ENCODE results near the gene C5orf47. TPM values are rescaled to one million over a fixed set of nuclear protein-coding genes. Genes with fewer than 3 reads are reported as not detected.

C5orf47 gene
- polyA plus RNA-seq, 2 of the 4 experiments (the other 2 are of a cell fraction): 0.13 TPM; not detected in 1

GRCh38 chr5:173960986-173961385 is 28.0 kb upstream of the C5orf47 start:
- Histone ChIP-seq H3K9me3 (no peaks in the 10 kb centered on the region), H3K27ac (peak overlapping the region in 1 of 2 experiments; percentile 11; a peak in 1 of 6 replicates), H3K4me1 (peaks cover 21% of the 10 kb centered on the region), H3K4me3 (no peak overlapping the region), H3K4me2 (no peak overlapping the region)
- no peak for DNase-seq (ENCODE audit: low read depth in 1 of 2, low spot score in 1 of 2)
- ChIA-PET CTCF (interaction anchor here (0.7 to 3.2 kb wide), 2 partner anchors 342 to 1465 kb away, joined by 3 to 12 read pairs; no protein-coding TSS in a partner anchor), POLR2A (no interaction called here)
- FAIRE-seq: no peak
- TF ChIP-seq, protein P1, sequence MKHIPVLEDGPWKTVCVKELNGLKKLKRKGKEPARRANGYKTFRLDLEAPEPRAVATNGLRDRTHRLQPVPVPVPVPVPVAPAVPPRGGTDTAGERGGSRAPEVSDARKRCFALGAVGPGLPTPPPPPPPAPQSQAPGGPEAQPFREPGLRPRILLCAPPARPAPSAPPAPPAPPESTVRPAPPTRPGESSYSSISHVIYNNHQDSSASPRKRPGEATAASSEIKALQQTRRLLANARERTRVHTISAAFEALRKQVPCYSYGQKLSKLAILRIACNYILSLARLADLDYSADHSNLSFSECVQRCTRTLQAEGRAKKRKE (CRISPR knock-in tag; IDR thresholded peaks at IDR 0.05; ENCODE audit: low read depth): no peak
- TF ChIP-seq MAZ (IDR thresholded peaks at IDR 0.05; ENCODE audit: borderline replicate concordance, low read depth, low read length): no peak
- TF ChIP-seq NPAS2 (CRISPR knock-in tag; IDR thresholded peaks at IDR 0.05; ENCODE audit: borderline replicate concordance): no peak
- no peak for TF ChIP-seq SMC3 (IDR thresholded peaks at IDR 0.05)
- no peak for TF ChIP-seq BHLHE40 (IDR thresholded peaks at IDR 0.05; ENCODE audit: low read depth, low read length)
- TF ChIP-seq ZSCAN20 (CRISPR knock-in tag; IDR thresholded peaks at IDR 0.05): no peak
- no peak for TF ChIP-seq EHMT2 (IDR thresholded peaks at IDR 0.05; ENCODE audit: low read depth)
- no peak for TF ChIP-seq RCOR1 (IDR thresholded peaks at IDR 0.05; ENCODE audit: low read depth, low read length)
- TF ChIP-seq EHF (CRISPR knock-in tag; IDR thresholded peaks at IDR 0.05): no peak
- TF ChIP-seq REST (IDR thresholded peaks at IDR 0.05): no peak
- no peak for ATAC-seq
- 39% methylated on average over 2 of the region's 2 CpGs for WGBS (ENCODE audit: missing lambda C conversion rate)

DNA sequence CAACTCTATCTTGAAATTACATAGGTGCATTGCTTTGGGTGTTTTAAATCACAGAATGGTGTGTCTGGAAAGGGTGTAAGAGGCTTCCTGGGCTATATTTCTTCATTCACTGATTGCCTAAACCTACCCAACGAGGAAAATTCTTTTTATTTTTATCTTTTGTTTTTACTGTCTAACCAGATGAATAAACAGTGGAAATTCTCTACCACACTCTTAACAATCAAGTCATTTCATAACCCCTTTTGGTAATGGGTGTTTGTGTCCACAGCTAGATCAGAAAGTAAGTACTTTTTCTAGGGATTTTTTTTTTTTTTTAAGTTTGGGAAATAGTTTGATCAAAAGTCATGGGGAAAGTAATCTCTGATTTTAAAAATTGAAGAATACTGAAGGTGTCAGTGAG is 27.6 kb upstream of the C5orf47 start:
- DNase-seq (ENCODE audit: low read depth in 1 of 2, low spot score in 1 of 2) (no peak), FAIRE-seq (peak; percentile 39), ATAC-seq (no peak)
- Histone ChIP-seq H3K4me1 (peaks cover 21% of the 10 kb centered on the region), H3K4me3 (no peak overlapping the region), H3K4me2 (no peak overlapping the region), H3K27ac (peak overlapping the region in 1 of 2 experiments; percentile 11; a peak in 1 of 6 replicates), H3K9me3 (no peaks in the 10 kb centered on the region)
- TF ChIP-seq HMGXB4 (CRISPR knock-in tag; IDR thresholded peaks at IDR 0.05; ENCODE audit: borderline replicate concordance): no peak
- no peak for TF ChIP-seq GATA3 (IDR thresholded peaks at IDR 0.05; ENCODE audit: borderline replicate concordance)
- 50% methylated on average over 1 of the region's 1 CpG for WGBS (ENCODE audit: missing lambda C conversion rate)
- CTCF ChIA-PET: interaction anchor here (0.7 to 3.2 kb wide), 3 partner anchors 11 to 1466 kb away, joined by 3 to 19 read pairs (median 12); no protein-coding TSS in a partner anchor
- POLR2A ChIA-PET: no interaction called here

DNA sequence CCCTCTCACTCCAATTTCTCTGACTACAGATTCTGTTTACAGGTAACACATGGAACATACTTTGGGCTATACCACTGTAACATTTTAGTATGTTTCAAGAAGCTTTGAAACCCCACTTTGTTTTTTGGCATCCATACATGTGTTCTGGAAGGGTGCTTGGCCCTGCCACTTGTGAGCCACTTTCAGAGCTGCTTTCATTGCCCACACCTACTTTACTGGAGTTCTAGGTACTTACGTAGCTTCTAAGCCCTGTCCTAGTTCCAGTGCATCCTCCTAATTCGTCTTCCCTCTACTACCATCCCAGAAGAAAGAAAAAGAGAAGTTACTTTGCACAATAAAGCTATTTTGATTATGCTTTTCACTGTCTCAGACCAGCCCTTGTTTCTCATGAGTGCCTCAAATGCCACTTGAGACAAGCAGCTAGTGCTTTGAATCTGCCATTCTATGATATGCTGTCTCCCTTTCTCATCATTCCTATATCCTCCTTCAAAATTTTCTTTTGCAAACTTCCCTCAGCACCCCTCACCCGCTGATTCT is 26.5 kb upstream of the C5orf47 start:
- Histone ChIP-seq H3K4me3 (no peak overlapping the region), H3K4me1 (peaks cover 21% of the 10 kb centered on the region), H3K9me3 (no peaks in the 10 kb centered on the region), H3K27ac (peak overlapping the region; percentile 72 to 81), H3K4me2 (peak overlapping the region; percentile 64)
- POLR2A ChIA-PET: interaction anchor here (1.3 to 1.7 kb wide), 2 partner anchors 45 to 347 kb away, joined by 6 to 12 read pairs; partner anchors contain the start of gene BOD1
- DNase-seq (ENCODE audit: low read depth in 1 of 2, low spot score in 1 of 2) (no peak), ATAC-seq (peak; percentile 25 to 26; a peak in 3 of 6 replicates), FAIRE-seq (no peak)
- no peak for TF ChIP-seq PHF8 (IDR thresholded peaks at IDR 0.05; ENCODE audit: borderline replicate concordance, low read depth)
- no peak for TF ChIP-seq CHD4 (IDR thresholded peaks at IDR 0.05; ENCODE audit: borderline replicate concordance)
- no peak for TF ChIP-seq EHF (CRISPR knock-in tag; IDR thresholded peaks at IDR 0.05)
- no peak for TF ChIP-seq ZFP36 (IDR thresholded peaks at IDR 0.05; ENCODE audit: borderline replicate concordance, partially characterized antibody)
- TF ChIP-seq, protein P2, sequence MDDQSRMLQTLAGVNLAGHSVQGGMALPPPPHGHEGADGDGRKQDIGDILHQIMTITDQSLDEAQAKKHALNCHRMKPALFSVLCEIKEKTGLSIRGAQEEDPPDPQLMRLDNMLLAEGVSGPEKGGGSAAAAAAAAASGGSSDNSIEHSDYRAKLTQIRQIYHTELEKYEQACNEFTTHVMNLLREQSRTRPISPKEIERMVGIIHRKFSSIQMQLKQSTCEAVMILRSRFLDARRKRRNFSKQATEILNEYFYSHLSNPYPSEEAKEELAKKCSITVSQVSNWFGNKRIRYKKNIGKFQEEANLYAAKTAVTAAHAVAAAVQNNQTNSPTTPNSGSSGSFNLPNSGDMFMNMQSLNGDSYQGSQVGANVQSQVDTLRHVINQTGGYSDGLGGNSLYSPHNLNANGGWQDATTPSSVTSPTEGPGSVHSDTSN (IDR thresholded peaks at IDR 0.05): no peak
- no peak for TF ChIP-seq ELK1 (IDR thresholded peaks at IDR 0.05; ENCODE audit: low read depth, low read length)
- no peak for TF ChIP-seq POLR2AphosphoS2 (conservative IDR thresholded peaks at IDR 0.05; ENCODE audit: low read length)
- no peak for TF ChIP-seq NFE2L2 (conservative IDR thresholded peaks at IDR 0.05; ENCODE audit: low read length)
- no peak for TF ChIP-seq RCOR1 (IDR thresholded peaks at IDR 0.05; ENCODE audit: low read depth, low read length)
- TF ChIP-seq NR3C1 (IDR thresholded peaks at IDR 0.05): no peak
- TF ChIP-seq RAD21 (conservative IDR thresholded peaks at IDR 0.05 in 1 of 2, IDR thresholded peaks at IDR 0.05 in 1 of 2): no peak
- TF ChIP-seq, protein P1 (CRISPR knock-in tag; IDR thresholded peaks at IDR 0.05; ENCODE audit: low read depth): no peak
- CTCF ChIA-PET: interaction anchor here (0.9 to 3.2 kb wide), 6 partner anchors 10 to 344 kb away, joined by 3 to 19 read pairs (median 4); partner anchors contain the start of gene NSG2
- WGBS (ENCODE audit: missing lambda C conversion rate): 87% methylated on average over 3 of the region's 3 CpGs
